GM23338 (cell line): ENCODE data around the gene SEMA5A.

Experiments used
- CREB1 ChIP-seq: fragments of 250-450 bp; sonication (Bioruptor Pico); IDR thresholded peaks from 2 replicates; pipeline ENCODE4 v1.5.0; 2020; ENCODE audit warnings: low read depth, mild to moderate bottlenecking, moderate library complexity
- EZH2 ChIP-seq: fragments of 200-600 bp; sonication (generic); IDR thresholded peaks from one replicate; pipeline ENCODE4 v1.8.0; 2017; ENCODE audit warnings: antibody characterized with exemption, mild to moderate bottlenecking, low read depth; ENCODE audit not compliant: unreplicated experiment
- EZH2phosphoT487 ChIP-seq: fragments of 200-600 bp; sonication (generic); IDR thresholded peaks from one replicate; pipeline ENCODE4 v1.8.1; 2018; ENCODE audit warnings: antibody characterized with exemption; ENCODE audit not compliant: unreplicated experiment
- JUNB ChIP-seq: IDR thresholded peaks from one replicate; pipeline ENCODE4 v1.6.1; 2016; ENCODE audit warnings: antibody characterized with exemption; ENCODE audit not compliant: unreplicated experiment
- NANOG ChIP-seq: IDR thresholded peaks from 2 replicates; pipeline ENCODE4 v1.6.1; 2016; ENCODE audit warnings: antibody characterized with exemption, borderline replicate concordance
- POLR2AphosphoS5 ChIP-seq: IDR thresholded peaks from 2 replicates; pipeline ENCODE4 v1.6.1; 2016; ENCODE audit warnings: antibody characterized with exemption, low read depth
- STAT1 ChIP-seq: IDR thresholded peaks from one replicate; pipeline ENCODE4 v1.6.1; 2016; ENCODE audit warnings: antibody characterized with exemption; ENCODE audit not compliant: unreplicated experiment
- ZNF114 ChIP-seq: fragments of 250-450 bp; sonication (Bioruptor Pico); IDR thresholded peaks from 2 replicates; pipeline ENCODE4 v1.5.0; 2020; ENCODE audit warnings: mild to moderate bottlenecking, moderate library complexity
- ZNF331 ChIP-seq: fragments of 250-450 bp; sonication (Bioruptor Pico); IDR thresholded peaks from 2 replicates; pipeline ENCODE4 v1.5.0; 2020; ENCODE audit warnings: low read depth, mild to moderate bottlenecking, moderate library complexity
- TF ChIP-seq, protein P1 (sequence below), 2 experiments: fragments of 200-600 bp in 1 of 2; sonication (generic) in 1 of 2; conservative IDR thresholded peaks; 2 replicates each; pipeline versions ENCODE4 v1.5.1 to v1.6.1; 2016 to 2017; ENCODE audit warnings: antibody characterized with exemption in 2 of 2, low read depth in 2 of 2, mild to moderate bottlenecking in 2 of 2, moderate library complexity in 1 of 2
- TF ChIP-seq, protein P2 (sequence below): IDR thresholded peaks from one replicate; pipeline ENCODE4 v1.6.1; 2018; ENCODE audit warnings: antibody characterized with exemption; ENCODE audit not compliant: unreplicated experiment

DNA sequence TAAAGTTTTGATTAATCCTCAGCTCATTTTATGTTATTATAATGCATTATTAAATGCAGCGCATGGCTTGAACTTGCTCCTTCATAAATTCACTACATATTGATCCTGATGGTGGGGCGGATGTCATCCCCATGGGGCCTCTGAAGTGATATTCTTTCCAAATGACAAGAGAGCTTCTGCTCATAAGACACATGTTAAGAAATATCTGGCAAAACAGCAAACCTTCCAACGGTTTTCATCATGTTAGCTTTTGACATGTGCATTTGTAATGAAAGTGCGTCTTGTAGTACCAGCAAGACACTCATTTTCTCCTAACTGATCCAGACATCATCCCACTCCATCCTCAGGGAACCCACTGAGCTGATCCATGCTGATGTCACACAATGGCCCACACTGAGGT, 45.7 kb downstream of the SEMA5A start:
- TF ChIP-seq, protein P1, sequence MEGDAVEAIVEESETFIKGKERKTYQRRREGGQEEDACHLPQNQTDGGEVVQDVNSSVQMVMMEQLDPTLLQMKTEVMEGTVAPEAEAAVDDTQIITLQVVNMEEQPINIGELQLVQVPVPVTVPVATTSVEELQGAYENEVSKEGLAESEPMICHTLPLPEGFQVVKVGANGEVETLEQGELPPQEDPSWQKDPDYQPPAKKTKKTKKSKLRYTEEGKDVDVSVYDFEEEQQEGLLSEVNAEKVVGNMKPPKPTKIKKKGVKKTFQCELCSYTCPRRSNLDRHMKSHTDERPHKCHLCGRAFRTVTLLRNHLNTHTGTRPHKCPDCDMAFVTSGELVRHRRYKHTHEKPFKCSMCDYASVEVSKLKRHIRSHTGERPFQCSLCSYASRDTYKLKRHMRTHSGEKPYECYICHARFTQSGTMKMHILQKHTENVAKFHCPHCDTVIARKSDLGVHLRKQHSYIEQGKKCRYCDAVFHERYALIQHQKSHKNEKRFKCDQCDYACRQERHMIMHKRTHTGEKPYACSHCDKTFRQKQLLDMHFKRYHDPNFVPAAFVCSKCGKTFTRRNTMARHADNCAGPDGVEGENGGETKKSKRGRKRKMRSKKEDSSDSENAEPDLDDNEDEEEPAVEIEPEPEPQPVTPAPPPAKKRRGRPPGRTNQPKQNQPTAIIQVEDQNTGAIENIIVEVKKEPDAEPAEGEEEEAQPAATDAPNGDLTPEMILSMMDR (conservative IDR thresholded peaks at IDR 0.05; ENCODE audit: low read depth in 2 of 2): no peak
- no peak for TF ChIP-seq JUNB
- no peak for TF ChIP-seq POLR2AphosphoS5
- TF ChIP-seq, protein P2, sequence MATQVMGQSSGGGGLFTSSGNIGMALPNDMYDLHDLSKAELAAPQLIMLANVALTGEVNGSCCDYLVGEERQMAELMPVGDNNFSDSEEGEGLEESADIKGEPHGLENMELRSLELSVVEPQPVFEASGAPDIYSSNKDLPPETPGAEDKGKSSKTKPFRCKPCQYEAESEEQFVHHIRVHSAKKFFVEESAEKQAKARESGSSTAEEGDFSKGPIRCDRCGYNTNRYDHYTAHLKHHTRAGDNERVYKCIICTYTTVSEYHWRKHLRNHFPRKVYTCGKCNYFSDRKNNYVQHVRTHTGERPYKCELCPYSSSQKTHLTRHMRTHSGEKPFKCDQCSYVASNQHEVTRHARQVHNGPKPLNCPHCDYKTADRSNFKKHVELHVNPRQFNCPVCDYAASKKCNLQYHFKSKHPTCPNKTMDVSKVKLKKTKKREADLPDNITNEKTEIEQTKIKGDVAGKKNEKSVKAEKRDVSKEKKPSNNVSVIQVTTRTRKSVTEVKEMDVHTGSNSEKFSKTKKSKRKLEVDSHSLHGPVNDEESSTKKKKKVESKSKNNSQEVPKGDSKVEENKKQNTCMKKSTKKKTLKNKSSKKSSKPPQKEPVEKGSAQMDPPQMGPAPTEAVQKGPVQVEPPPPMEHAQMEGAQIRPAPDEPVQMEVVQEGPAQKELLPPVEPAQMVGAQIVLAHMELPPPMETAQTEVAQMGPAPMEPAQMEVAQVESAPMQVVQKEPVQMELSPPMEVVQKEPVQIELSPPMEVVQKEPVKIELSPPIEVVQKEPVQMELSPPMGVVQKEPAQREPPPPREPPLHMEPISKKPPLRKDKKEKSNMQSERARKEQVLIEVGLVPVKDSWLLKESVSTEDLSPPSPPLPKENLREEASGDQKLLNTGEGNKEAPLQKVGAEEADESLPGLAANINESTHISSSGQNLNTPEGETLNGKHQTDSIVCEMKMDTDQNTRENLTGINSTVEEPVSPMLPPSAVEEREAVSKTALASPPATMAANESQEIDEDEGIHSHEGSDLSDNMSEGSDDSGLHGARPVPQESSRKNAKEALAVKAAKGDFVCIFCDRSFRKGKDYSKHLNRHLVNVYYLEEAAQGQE: no peak
- TF ChIP-seq EZH2phosphoT487: no peak
- no peak for TF ChIP-seq EZH2
- no peak for TF ChIP-seq ZNF331 (CRISPR knock-in tag)
- no peak for TF ChIP-seq CREB1 (CRISPR knock-in tag)
- TF ChIP-seq ZNF114 (CRISPR knock-in tag): no peak
- TF ChIP-seq STAT1: no peak
- TF ChIP-seq NANOG: no peak
